Superior temporal gyrus (tissue), 1 donor: ENCODE measurements around the gene BARD1.
A peak's percentile ranks its signal among the peaks of the same experiment; 100 is the strongest.
"Not testable (repeated sequence)": the region's sequence is repeated elsewhere in the genome, so short reads cannot be mapped to it uniquely, and the experiment has no call there.

Experiments
- DNase-seq: peaks from one replicate; pipeline ENCODE4 v3.0.0-alpha.2; 2016; ENCODE audit errors: extremely low spot score

BARD1 gene

DNA sequence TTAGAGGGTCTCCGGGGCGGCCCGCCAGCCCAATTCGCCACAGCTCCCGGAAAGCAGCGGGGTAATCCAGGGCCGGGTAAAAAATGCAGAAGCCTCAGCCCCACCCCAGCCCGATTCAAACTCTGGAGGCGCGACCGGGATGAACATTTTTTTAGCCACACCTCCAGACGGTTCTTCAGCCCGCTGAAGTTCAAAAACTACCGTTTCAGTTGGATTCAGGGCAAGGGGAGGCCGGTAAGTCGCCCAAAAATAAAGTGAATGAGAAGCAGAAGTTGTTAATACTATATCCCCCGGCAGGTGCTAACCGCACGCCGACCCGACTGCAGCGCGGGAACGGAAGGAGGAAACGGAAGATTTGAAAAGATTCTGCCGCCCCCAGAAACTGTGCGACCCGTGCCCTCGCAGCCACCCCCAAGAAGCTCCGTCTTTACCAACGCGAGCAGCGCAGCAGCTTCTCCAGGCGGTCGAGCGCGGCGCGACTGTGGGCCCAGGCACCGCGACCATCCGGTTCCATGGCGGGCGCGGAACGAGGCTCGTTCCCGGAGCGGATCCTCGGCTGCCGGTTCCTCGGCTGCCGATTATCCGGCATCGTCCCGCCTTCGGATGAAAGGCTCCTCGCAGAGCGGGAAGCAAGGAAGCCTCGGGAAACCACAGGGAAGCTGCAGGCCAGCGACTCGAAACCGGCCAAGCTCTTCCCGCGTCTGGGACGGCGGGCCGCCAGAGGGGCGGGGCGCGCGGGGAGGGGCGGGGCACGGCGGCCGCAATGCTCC is at the start of gene BARD1:
BARD1 (minus strand) TSS at position 703 of the 770 bp plus-strand sequence; CDS start at position 589, 114 bp downstream.
- DNase-seq, result peak; percentile 49

DNA sequence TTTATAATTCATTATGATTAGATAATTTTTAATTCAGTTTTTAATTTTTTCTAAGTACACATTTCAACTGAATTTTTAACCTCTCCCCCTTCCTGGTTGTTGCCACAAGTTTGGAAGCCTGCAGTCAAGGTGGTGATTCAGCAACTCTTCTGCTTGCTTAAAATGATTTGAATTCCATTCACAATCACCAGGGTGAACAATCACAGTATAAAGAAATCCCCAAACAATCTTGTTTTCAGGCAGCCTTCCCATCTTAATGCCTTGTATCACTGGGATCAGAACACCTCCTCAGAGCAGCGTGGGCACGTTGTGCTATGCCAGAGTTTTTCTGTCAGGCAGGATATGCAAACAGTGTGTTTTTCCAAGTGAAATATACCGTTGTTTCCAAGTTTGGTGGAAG is 46.7 kb upstream of the BARD1 start:
- DNase-seq, result no peak

DNA sequence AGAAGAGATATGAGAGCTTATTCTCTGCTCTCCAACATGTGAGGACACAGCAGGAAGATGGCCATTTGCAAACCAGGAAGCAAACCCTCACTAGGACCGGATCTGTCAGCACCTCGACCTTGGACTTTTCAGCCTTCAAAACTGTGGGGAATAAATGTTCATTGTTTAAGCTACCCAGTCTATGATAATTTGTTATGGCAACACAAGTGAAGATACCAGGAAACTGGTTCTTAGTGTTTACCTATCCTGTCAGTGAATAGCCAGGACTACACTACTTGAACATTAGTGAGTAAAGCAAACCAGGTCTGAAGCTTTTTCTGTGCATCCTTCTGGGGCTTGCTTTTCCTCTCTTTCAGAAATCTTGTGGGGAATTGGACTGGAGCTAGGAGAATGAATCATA is 44.4 kb upstream of the BARD1 start:
- DNase-seq, result no peak

GRCh38 chr2:214843823-214844222 is 34.3 kb upstream of the BARD1 start:
- DNase-seq, result no peak

- no peak for DNase-seq
Measured at GRCh38 chr2:214839464-214839863, 30.0 kb upstream of the BARD1 start.

DNA sequence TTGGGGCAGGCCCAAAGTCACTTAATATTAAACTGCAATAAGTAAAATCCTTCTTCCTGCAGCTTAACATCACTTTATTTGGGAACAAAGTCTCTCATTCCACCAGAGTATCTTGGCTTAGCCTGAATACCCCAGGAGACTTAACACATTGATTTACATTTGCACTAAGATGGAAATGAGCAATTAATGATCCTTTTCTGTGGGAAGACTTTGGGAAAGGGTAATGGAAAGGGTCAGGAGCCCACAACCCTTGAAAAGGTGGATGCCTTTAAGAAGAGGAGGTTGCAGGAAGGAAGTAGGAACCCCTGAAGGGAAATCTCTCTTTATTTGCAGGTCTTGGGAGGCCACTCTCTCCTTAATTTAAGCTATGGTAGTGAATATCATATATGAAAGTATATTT is 28.0 kb upstream of the BARD1 start:
- no peak for DNase-seq

DNA sequence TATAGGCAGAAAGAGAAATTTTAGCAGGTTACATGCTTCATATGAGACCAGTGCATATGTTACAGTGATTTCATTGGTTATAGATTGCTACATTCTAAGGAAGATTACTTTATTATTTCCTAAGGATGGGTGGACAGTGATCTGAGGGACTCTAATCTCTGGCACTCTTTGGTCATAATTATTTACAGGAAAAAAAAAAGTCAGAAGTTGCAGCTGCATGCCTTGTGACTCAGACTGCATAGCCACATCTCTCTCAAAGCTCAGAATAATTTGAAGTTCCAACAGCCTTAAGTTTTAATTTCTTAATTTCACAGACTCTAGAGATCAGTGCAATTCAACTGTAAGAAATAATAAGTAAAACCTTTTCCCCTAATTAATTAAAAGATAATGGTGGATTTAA is 27.1 kb upstream of the BARD1 start:
- DNase-seq, result no peak

DNA sequence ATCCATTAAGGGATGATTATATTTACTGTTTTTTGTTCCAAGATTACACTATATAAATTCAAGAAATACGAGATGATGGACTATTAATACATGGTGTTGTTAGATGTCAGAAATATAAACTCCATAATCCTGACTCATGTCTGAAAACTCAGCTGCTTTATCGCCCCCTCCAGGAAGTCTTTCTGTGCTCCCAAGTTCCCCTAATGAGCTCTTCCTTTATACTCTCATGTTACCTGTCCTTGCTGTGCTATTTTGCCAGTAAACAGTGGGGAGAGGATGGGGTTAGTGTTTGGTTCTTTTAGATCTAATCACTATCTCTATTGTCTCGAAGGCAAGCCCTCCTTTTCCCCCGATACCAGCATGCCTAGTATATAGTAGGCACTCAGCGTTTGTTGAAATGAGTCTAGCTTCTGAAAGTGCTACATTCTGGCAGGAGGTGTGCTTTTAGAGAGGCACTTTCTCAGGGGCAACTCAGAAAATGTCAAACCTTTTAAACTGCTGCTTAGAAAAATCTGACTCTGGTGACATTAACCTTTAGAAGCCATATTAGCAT is 21.4 kb upstream of the BARD1 start:
- DNase-seq, result no peak

GRCh38 chr2:214816008-214816533 is 6.6 kb upstream of the BARD1 start:
- no peak for DNase-seq

DNA sequence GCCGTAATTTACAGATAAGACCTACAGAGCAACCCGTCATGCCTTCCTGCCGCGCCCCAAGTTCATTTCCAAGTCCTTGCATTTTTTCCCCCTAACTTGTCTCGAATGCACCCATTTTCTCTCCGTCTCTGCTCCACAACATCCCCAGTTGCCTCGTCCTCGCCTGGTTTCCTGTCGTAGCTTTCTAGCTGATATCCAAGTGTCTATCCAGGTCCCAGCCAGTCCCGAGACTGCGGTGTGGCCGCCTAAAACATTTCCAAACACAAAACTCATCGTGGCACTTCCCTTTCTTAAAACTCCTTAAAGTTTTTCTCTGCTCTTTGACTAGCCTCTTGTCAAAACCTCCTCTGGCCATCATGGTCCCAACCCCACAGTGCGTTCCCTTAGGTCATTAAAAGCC is 1.2 kb upstream of the BARD1 start:
- DNase-seq, result no peak

- peak; percentile 82 for DNase-seq
Measured at GRCh38 chr2:214809751-214810564, 475 bp upstream of the BARD1 start.

DNA sequence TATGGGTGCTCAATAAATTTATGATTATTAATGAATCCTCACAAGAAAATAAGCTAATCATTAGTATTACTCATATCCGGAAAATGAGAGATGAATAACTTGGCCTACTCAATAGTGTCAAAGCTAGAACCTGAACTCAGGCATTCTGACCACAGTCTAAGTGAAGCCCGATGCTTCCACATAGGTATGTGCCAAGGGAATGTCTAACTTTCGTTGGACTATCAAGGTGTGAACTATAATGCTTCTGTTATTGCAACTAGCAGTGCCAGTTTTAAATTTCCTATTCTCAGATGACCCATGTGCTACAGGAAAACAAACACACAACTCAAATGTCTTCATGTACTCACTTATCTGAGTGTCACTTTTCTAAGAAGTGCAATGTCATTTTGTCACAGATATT is 1.8 kb downstream of the BARD1 start:
- DNase-seq, result peak; percentile 51

GRCh38 chr2:214801768-214802397 is 7.6 kb downstream of the BARD1 start:
- DNase-seq, result no peak

GRCh38 chr2:214801068-214801467 is 8.4 kb downstream of the BARD1 start:
- DNase-seq, result no peak

GRCh38 chr2:214800180-214800579 is 9.3 kb downstream of the BARD1 start:
- no peak for DNase-seq

GRCh38 chr2:214796911-214797310 is 12.6 kb downstream of the BARD1 start:
- no peak for DNase-seq

DNA sequence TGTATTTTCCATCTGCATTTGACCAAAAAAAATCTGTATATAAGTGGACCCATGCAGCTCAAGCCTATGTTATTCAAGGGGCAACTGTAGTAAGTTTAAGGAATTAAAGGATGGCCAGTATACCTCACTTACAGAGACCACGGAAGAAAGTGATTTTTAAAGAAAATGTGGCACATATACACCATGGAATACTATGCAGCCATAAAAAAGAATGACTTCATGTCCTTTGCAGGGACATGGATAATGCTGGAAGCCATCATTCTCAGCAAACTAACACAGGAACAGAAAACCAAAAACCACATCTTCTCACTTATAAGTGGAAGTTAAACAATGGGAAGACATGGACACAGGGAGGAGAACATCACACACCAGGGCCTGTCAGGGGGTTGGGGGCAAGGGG is 26.3 kb downstream of the BARD1 start:
- not testable (repeated sequence) for DNase-seq

- DNase-seq, result no peak
Measured at GRCh38 chr2:214782671-214783070, 26.8 kb downstream of the BARD1 start.

DNA sequence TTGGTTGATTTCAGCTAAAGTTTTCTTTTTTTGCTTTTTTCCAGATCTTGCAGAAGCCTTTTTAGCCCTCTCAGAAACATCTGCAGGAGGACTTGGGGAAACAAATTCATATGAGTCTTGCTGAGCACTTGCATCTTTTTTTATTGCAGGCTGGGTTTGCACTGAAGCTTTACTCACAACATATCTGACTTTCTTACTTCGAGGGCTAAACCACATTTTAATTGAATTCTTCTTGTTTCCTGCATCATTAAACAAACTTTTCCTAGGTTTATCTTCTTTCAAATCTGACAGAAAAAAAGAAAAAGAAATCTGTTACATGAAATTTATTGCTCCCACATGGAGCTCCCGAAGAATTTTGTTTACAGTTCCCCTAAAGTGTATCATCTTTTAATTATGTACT is 28.3 kb downstream of the BARD1 start:
- DNase-seq, result no peak

DNA sequence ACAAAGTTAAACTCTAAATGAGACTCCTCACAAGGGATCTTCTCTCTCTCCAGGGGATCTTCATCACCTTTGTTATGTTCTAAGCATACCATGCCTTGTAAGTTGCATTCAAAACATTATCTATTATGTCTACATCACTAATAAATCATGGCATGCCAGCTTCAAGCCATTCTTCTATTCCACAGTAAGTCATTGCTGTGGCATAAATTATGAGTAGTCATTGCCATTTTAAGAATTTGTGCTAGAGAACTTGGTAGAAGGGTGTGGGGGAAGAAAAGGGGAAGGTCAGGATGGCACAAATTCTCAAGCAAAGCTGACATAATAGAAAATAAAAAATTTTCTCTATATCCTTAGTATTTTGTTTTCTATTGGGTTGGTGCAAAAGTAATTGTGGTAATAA is 33.5 kb downstream of the BARD1 start:
- no peak for DNase-seq

DNA sequence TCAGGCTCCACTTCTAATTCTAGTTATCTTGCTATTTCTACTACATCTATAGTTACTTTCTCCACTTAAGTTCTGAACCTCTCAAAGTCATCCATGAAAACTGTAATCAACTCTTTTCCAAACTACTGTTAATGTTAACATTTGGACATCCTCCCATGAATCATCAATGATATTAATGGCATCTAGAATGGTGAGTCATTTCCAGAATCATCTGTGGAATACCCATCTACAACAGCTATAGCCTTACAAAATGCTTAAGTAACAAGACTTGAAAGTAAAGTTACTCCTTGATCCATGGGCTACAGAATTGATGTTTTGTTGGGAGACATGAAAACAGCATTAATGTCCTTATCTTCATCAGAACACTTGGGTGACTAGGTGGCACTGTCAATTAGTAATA is 35.4 kb downstream of the BARD1 start:
- DNase-seq, result no peak

DNA sequence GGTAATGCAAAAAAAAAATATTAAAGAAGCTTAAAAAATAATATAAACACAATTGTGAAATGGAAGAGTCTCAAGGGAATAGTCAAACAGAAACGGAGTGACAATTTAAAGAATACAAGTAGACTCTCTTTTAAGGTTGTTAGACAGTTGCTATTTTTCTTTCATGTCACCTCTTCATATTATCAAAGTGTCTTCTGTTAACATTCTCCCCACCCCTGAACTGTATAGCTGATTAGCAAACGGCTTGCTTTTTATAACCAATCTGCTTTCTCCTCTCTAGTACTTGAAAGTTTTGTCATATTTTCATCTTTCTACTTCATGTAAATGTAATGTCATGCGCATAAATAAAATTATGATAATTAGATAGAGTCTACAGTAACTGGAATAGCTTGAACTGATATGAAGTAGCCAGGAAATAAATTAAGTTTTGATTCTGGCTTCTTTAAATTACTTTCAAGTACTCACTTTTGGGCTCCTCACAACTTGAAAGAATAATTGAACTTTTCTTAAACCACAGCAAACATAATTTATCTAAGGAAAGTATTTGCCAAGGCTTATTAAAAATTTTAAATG is 37.0 kb downstream of the BARD1 start:
- no peak for DNase-seq
